ENCODE data around the gene PPA1. TPM values are rescaled to one million over a fixed set of nuclear protein-coding genes. Genes with fewer than 3 reads are reported as not detected.
"Not testable (repeated sequence)": the region's sequence is repeated elsewhere in the genome, so short reads cannot be mapped to it uniquely, and the experiment has no call there.

The PPA1 gene
- total RNA-seq, 1 experiment from 2014 or later = 207 TPM

- not testable (repeated sequence) for H3K36me3 ChIP-seq (replicated peaks; ENCODE audit: control insufficient read depth, insufficient read depth, low read length); H3K27me3 ChIP-seq (ENCODE audit: control insufficient read depth, insufficient read depth, low read length); DNase-seq; H3K4me3 ChIP-seq (ENCODE audit: insufficient read depth, low read depth, low read length)
Measured at GRCh38 chr10:70239077-70239976, 6.1 kb upstream of the PPA1 start.

GRCh38 chr10:70237958-70238536, 4.8 kb upstream of the PPA1 start:
- DNase-seq; H3K4me3 ChIP-seq (ENCODE audit: insufficient read depth, low read depth, low read length); H3K36me3 ChIP-seq (replicated peaks; ENCODE audit: control insufficient read depth, insufficient read depth, low read length); H3K27me3 ChIP-seq (ENCODE audit: control insufficient read depth, insufficient read depth, low read length): not testable (repeated sequence)

- no peak for DNase-seq
- Histone ChIP-seq H3K36me3 (replicated peaks; ENCODE audit: control insufficient read depth, insufficient read depth, low read length) (no peaks in the 10 kb centered on the region), H3K27me3 (ENCODE audit: control insufficient read depth, insufficient read depth, low read length) (no peaks in the 10 kb centered on the region), H3K4me3 (ENCODE audit: insufficient read depth, low read depth, low read length) (no peak overlapping the region)
Measured at GRCh38 chr10:70234668-70235447, 1.6 kb upstream of the PPA1 start.

- peak; percentile 76 for DNase-seq
- Histone ChIP-seq H3K4me3 (ENCODE audit: insufficient read depth, low read depth, low read length) (peak overlapping the region; percentile 84), H3K36me3 (replicated peaks; ENCODE audit: control insufficient read depth, insufficient read depth, low read length) (no peaks in the 10 kb centered on the region; the same call in 1 of the 2 replicates), H3K27me3 (ENCODE audit: control insufficient read depth, insufficient read depth, low read length) (no peaks in the 10 kb centered on the region)
Measured at GRCh38 chr10:70233939-70234300, 691 bp upstream of the PPA1 start.

- H3K27me3 ChIP-seq (ENCODE audit: control insufficient read depth, insufficient read depth, low read length) = no peaks in the 10 kb centered on the region
- H3K36me3 ChIP-seq (replicated peaks; ENCODE audit: control insufficient read depth, insufficient read depth, low read length) = peaks cover 3% of the 10 kb centered on the region; the same call in 1 of the 2 replicates
- DNase-seq = no peak
- H3K4me3 ChIP-seq (ENCODE audit: insufficient read depth, low read depth, low read length) = peak overlapping the region; percentile 84
Measured at GRCh38 chr10:70232859-70233108, 445 bp downstream of the PPA1 start.

GRCh38 chr10:70232155-70232858, 922 bp downstream of the PPA1 start:
- H3K27me3 ChIP-seq (ENCODE audit: control insufficient read depth, insufficient read depth, low read length) = no peaks in the 10 kb centered on the region
- H3K4me3 ChIP-seq (ENCODE audit: insufficient read depth, low read depth, low read length) = peak overlapping the region; percentile 84
- peak; percentile 54 for DNase-seq
- H3K36me3 ChIP-seq (replicated peaks; ENCODE audit: control insufficient read depth, insufficient read depth, low read length) = peaks cover 3% of the 10 kb centered on the region; the same call in 1 of the 2 replicates

- Histone ChIP-seq H3K27me3 (ENCODE audit: control insufficient read depth, insufficient read depth, low read length) (no peaks in the 10 kb centered on the region), H3K4me3 (ENCODE audit: insufficient read depth, low read depth, low read length) (no peak overlapping the region), H3K36me3 (replicated peaks; ENCODE audit: control insufficient read depth, insufficient read depth, low read length) (peaks cover 3% of the 10 kb centered on the region; the same call in 1 of the 2 replicates)
- DNase-seq = no peak
Measured at GRCh38 chr10:70228491-70228890, 4.7 kb downstream of the PPA1 start.

GRCh38 chr10:70227548-70228320, 5.5 kb downstream of the PPA1 start:
- Histone ChIP-seq H3K36me3 (replicated peaks; ENCODE audit: control insufficient read depth, insufficient read depth, low read length) (peaks cover 3% of the 10 kb centered on the region; the same call in 1 of the 2 replicates), H3K4me3 (ENCODE audit: insufficient read depth, low read depth, low read length) (no peak overlapping the region), H3K27me3 (ENCODE audit: control insufficient read depth, insufficient read depth, low read length) (no peaks in the 10 kb centered on the region)
- no peak for DNase-seq

GRCh38 chr10:70223728-70224127, 9.5 kb downstream of the PPA1 start:
- Histone ChIP-seq H3K4me3 (ENCODE audit: insufficient read depth, low read depth, low read length) (no peak overlapping the region), H3K36me3 (replicated peaks; ENCODE audit: control insufficient read depth, insufficient read depth, low read length) (peaks cover 3% of the 10 kb centered on the region; the same call in 1 of the 2 replicates), H3K27me3 (ENCODE audit: control insufficient read depth, insufficient read depth, low read length) (no peaks in the 10 kb centered on the region)
- DNase-seq = no peak

- H3K4me3 ChIP-seq (ENCODE audit: insufficient read depth, low read depth, low read length); DNase-seq; H3K27me3 ChIP-seq (ENCODE audit: control insufficient read depth, insufficient read depth, low read length); H3K36me3 ChIP-seq (replicated peaks; ENCODE audit: control insufficient read depth, insufficient read depth, low read length): not testable (repeated sequence)
Measured at GRCh38 chr10:70222811-70223447, 10.3 kb downstream of the PPA1 start.

- no peak overlapping the region for H3K4me3 ChIP-seq (ENCODE audit: insufficient read depth, low read depth, low read length)
- no peak for DNase-seq
- H3K27me3 ChIP-seq (ENCODE audit: control insufficient read depth, insufficient read depth, low read length) = no peaks in the 10 kb centered on the region
- H3K36me3 ChIP-seq (replicated peaks; ENCODE audit: control insufficient read depth, insufficient read depth, low read length) = no peaks in the 10 kb centered on the region; the same call in 1 of the 2 replicates
Measured at GRCh38 chr10:70222340-70222794, 10.9 kb downstream of the PPA1 start.

GRCh38 chr10:70221030-70221429, 12.2 kb downstream of the PPA1 start:
- no peaks in the 10 kb centered on the region for H3K36me3 ChIP-seq (replicated peaks; ENCODE audit: control insufficient read depth, insufficient read depth, low read length)
- DNase-seq = no peak
- no peaks in the 10 kb centered on the region for H3K27me3 ChIP-seq (ENCODE audit: control insufficient read depth, insufficient read depth, low read length)

GRCh38 chr10:70212879-70213278, 20.4 kb downstream of the PPA1 start:
- Histone ChIP-seq H3K27me3 (ENCODE audit: control insufficient read depth, insufficient read depth, low read length) (no peaks in the 10 kb centered on the region), H3K36me3 (replicated peaks; ENCODE audit: control insufficient read depth, insufficient read depth, low read length) (peaks cover 15% of the 10 kb centered on the region), H3K4me3 (ENCODE audit: insufficient read depth, low read depth, low read length) (no peak overlapping the region)
- DNase-seq = no peak

More at GRCh38 chr10:70221030-70221429, 12.2 kb downstream of the PPA1 start:
- no peak overlapping the region for H3K4me3 ChIP-seq (ENCODE audit: insufficient read depth, low read depth, low read length)

Measured in H7 (cell line).